PC-9 (cell line): ENCODE results near the gene RIPOR2. TPM values are rescaled to one million over a fixed set of nuclear protein-coding genes. Genes with fewer than 3 reads are reported as not detected.

Experiments used
- BruUV-seq: library from RNA; stranded (reverse); fragments of 400-500 nt; replicated peaks from 2 replicates; lab custom pipeline; 2021; lab: Mats Ljungman, UMichigan
- CTCF ChIA-PET: fragments of 300-600 bp; sonication (Branson Sonifier 250); formaldehyde crosslinking; loops from one replicate; lab custom pipeline; 2022; ENCODE audit warnings: antibody characterized with exemption; lab: Charles Lee
- POLR2A ChIA-PET: fragments of 300-600 bp; sonication (Branson Sonifier 250); formaldehyde crosslinking; loops from one replicate; lab custom pipeline; 2022; ENCODE audit warnings: antibody characterized with exemption; ENCODE audit not compliant: unreplicated experiment; lab: Charles Lee
- DNase-seq, 2 experiments: peaks; one replicate each; pipeline versions ENCODE4 v3.0.0 to v3.0.0-alpha.2; 2015 to 2022; ENCODE audit warnings: mixed read lengths in 1 of 2
- H2AFZ ChIP-seq: fragments of 200-600 bp; sonication (generic); 2 replicates; pipeline ENCODE4 v1.8.1; 2017; ENCODE audit warnings: antibody characterized with exemption
- H3F3A ChIP-seq: fragments of 200-600 bp; sonication (generic); 2 replicates; pipeline ENCODE4 v1.8.1; 2017; ENCODE audit warnings: antibody characterized with exemption, mild to moderate bottlenecking, low read depth; ENCODE audit not compliant: insufficient read depth
- H3K27ac ChIP-seq: fragments of 200-600 bp; sonication (generic); 2 replicates; pipeline ENCODE4 v1.6.1; 2016; ENCODE audit warnings: mixed run types
- H3K27me3 ChIP-seq: fragments of 200-600 bp; sonication (generic); 2 replicates; pipeline ENCODE4 v1.6.1; 2016; ENCODE audit warnings: low read depth, mixed run types; ENCODE audit not compliant: insufficient read depth
- H3K36me3 ChIP-seq: fragments of 200-600 bp; sonication (generic); 2 replicates; pipeline ENCODE4 v1.6.1; 2016; ENCODE audit warnings: low read depth, mixed run types
- H3K4me1 ChIP-seq: fragments of 200-600 bp; sonication (generic); replicated peaks from 2 replicates; pipeline ENCODE4 v1.6.1; 2016; ENCODE audit warnings: mixed run types; ENCODE audit not compliant: insufficient read depth
- H3K4me2 ChIP-seq: fragments of 200-600 bp; sonication (generic); 2 replicates; pipeline ENCODE4 v1.6.1; 2017; ENCODE audit warnings: mixed run types
- H3K4me3 ChIP-seq: fragments of 200-600 bp; sonication (generic); 2 replicates; pipeline ENCODE4 v1.6.1; 2016; ENCODE audit warnings: mixed run types
- H3K79me2 ChIP-seq: fragments of 200-600 bp; sonication (generic); 2 replicates; pipeline ENCODE4 v1.6.1; 2017; ENCODE audit warnings: low read depth, mixed run types
- H3K9me2 ChIP-seq: fragments of 200-600 bp; sonication (generic); 2 replicates; pipeline ENCODE4 v1.8.1; 2017; ENCODE audit warnings: mild to moderate bottlenecking; ENCODE audit not compliant: insufficient read depth
- H3K9me3 ChIP-seq: fragments of 200-600 bp; sonication (generic); 2 replicates; pipeline ENCODE4 v1.8.1; 2016; ENCODE audit warnings: low read depth; ENCODE audit not compliant: insufficient read depth
- H4K20me1 ChIP-seq: fragments of 200-600 bp; sonication (generic); 2 replicates; pipeline ENCODE4 v1.8.1; 2017; ENCODE audit not compliant: insufficient read depth
- EZH2 ChIP-seq: fragments of 200-600 bp; sonication (generic); IDR thresholded peaks from 2 replicates; pipeline ENCODE4 v1.8.0; 2017; ENCODE audit warnings: antibody characterized with exemption, low read depth
- intact Hi-C: fragments of 100-400 bp; cut with micrococcal nuclease; formaldehyde crosslinking; loops from one replicate; pipeline ENCODE4 v1.10.0; 2022; ENCODE audit not compliant: unreplicated experiment
- total RNA-seq: library from RNA; stranded (reverse); gene quantifications from 2 replicates; pipeline ENCODE4 v1.2.3, GENCODE V29; 2021
- TF ChIP-seq, protein P1 (sequence below): fragments of 200-600 bp; sonication (generic); conservative IDR thresholded peaks from 2 replicates; pipeline ENCODE4 v1.6.1; 2017; ENCODE audit warnings: mixed run types, antibody characterized with exemption, mild to moderate bottlenecking, moderate library complexity

RIPOR2 gene
- total RNA-seq, 1 experiment from 2014 or later, result 0.94 TPM

DNA sequence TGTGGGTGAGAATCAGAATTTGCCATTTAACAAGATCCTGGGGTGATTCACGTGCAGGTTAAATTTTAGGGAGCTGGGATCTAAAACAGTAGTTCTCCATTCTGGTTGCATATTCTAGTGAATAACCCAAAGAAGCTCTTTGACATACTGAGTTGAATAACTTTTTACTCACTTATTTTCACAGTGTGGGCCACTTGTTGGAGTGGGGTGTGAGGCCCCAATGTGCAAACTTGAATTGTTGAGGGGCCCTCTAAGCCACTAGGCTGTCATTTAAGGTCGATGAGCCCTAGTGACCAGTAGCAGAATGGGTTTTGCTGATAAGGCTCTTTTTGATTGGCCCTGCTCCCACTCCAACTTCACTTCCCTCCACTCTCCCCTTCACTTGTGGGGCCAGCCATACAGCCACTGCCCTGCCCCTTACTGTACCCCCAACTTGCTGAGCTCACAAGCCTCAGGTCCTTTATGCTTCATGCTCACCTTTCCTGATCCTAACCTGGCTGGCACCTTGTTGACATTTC, 33.6 kb upstream of the RIPOR2 start:
- Histone ChIP-seq H3K27ac (no peak overlapping the region), H3K36me3 (no peaks in the 10 kb centered on the region), H3K9me2 (no peaks in the 10 kb centered on the region), H3K27me3 (no peaks in the 10 kb centered on the region), H3K79me2 (no peaks in the 10 kb centered on the region), H4K20me1 (no peaks in the 10 kb centered on the region), H3K4me3 (no peak overlapping the region), H2AFZ (no peak overlapping the region), H3K4me2 (no peak overlapping the region), H3K4me1 (peaks cover 8% of the 10 kb centered on the region), H3K9me3 (no peaks in the 10 kb centered on the region), H3F3A (0 out of 2 replicates have a peak, but pooled peaks cover 6% of the 10 kb centered on the region)
- no peak for DNase-seq
- ChIA-PET CTCF (no interaction called here), POLR2A (no interaction called here)
- intact Hi-C loops, result no loop called here
- TF ChIP-seq EZH2, result no peak
- TF ChIP-seq, protein P1, sequence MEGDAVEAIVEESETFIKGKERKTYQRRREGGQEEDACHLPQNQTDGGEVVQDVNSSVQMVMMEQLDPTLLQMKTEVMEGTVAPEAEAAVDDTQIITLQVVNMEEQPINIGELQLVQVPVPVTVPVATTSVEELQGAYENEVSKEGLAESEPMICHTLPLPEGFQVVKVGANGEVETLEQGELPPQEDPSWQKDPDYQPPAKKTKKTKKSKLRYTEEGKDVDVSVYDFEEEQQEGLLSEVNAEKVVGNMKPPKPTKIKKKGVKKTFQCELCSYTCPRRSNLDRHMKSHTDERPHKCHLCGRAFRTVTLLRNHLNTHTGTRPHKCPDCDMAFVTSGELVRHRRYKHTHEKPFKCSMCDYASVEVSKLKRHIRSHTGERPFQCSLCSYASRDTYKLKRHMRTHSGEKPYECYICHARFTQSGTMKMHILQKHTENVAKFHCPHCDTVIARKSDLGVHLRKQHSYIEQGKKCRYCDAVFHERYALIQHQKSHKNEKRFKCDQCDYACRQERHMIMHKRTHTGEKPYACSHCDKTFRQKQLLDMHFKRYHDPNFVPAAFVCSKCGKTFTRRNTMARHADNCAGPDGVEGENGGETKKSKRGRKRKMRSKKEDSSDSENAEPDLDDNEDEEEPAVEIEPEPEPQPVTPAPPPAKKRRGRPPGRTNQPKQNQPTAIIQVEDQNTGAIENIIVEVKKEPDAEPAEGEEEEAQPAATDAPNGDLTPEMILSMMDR, result no peak
- BruUV-seq, result no TSS peak

DNA sequence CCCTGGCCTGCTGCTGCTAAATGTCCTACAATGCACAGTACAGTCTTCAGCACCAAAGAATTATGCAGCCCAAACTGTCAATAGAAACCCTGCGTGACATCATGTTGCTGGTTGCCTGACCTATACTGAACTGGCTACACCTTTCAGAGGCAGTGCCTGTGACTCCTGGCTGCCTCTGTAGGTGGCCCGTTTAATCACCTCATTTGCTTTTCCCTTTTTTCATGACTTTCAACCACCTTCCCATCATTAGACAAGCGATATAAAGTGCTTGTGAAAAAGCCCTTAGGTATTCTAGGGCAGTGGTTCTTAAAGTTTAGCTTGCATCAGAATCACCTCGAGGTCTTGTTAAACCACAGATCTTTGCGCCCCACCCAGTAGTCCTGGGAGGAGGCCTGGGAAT, 33.0 kb upstream of the RIPOR2 start:
- Histone ChIP-seq H3F3A (no peaks in the 10 kb centered on the region), H3K4me2 (no peak overlapping the region), H3K4me1 (peaks cover 2% of the 10 kb centered on the region), H3K9me2 (no peaks in the 10 kb centered on the region), H4K20me1 (no peaks in the 10 kb centered on the region), H3K27ac (no peak overlapping the region), H3K79me2 (no peaks in the 10 kb centered on the region), H3K27me3 (no peaks in the 10 kb centered on the region), H2AFZ (no peak overlapping the region), H3K4me3 (no peak overlapping the region), H3K9me3 (no peaks in the 10 kb centered on the region), H3K36me3 (no peaks in the 10 kb centered on the region)
- TF ChIP-seq, protein P1, result no peak
- TF ChIP-seq EZH2, result no peak
- intact Hi-C loops, result no loop called here
- ChIA-PET POLR2A (no interaction called here), CTCF (no interaction called here)
- no TSS peak for BruUV-seq
- DNase-seq, result no peak

GRCh38 chr6:24967211-24967610, 31.5 kb upstream of the RIPOR2 start:
- TF ChIP-seq, protein P1, result no peak
- TF ChIP-seq EZH2, result no peak
- intact Hi-C loops, result no loop called here

More at GRCh38 chr6:24967211-24967610, 31.5 kb upstream of the RIPOR2 start:
- no peak for DNase-seq
- CTCF ChIA-PET, result no interaction called here
- Histone ChIP-seq H3K9me3 (no peaks in the 10 kb centered on the region), H3F3A (no peaks in the 10 kb centered on the region), H3K79me2 (no peaks in the 10 kb centered on the region), H3K27ac (no peak overlapping the region), H3K27me3 (no peaks in the 10 kb centered on the region), H4K20me1 (no peaks in the 10 kb centered on the region), H3K4me2 (no peak overlapping the region), H3K36me3 (no peaks in the 10 kb centered on the region), H3K4me3 (no peak overlapping the region), H3K9me2 (no peaks in the 10 kb centered on the region), H3K4me1 (no peaks in the 10 kb centered on the region), H2AFZ (no peak overlapping the region)
- BruUV-seq, result no TSS peak
- POLR2A ChIA-PET, result no interaction called here
